DOHH2 (cell line): Measurements from ENCODE around the gene KCNG2.

ENCODE experiments used
- CTCF ChIP-seq: fragments of 200-600 bp; sonication (generic); IDR thresholded peaks from one replicate; pipeline ENCODE4 v1.5.1; 2014; ENCODE audit warnings: antibody characterized with exemption, mild to moderate bottlenecking, low read depth, low read length; ENCODE audit not compliant: poor library complexity, severe bottlenecking
- EZH2phosphoT487 ChIP-seq: fragments of 200-600 bp; sonication (generic); IDR thresholded peaks from 2 replicates; pipeline ENCODE4 v1.6.1; 2017; ENCODE audit warnings: borderline replicate concordance, mild to moderate bottlenecking, antibody characterized with exemption, low read length, moderate library complexity, mixed read lengths

- no peak for TF ChIP-seq CTCF
- TF ChIP-seq EZH2phosphoT487 = no peak
Measured at GRCh38 chr18:79832169-79832568, 34.4 kb downstream of the KCNG2 start.
